Ecto neural progenitor cell (in vitro differentiated cells): ENCODE results near the gene GAS7.
"Not testable (repeated sequence)": the region's sequence is repeated elsewhere in the genome, so short reads cannot be mapped to it uniquely, and the experiment has no call there.

Experiments
- DNase-seq: peaks from one replicate; pipeline ENCODE4 v3.0.0-alpha.2; 2018; ENCODE audit warnings: low spot score

Gene GAS7

DNA sequence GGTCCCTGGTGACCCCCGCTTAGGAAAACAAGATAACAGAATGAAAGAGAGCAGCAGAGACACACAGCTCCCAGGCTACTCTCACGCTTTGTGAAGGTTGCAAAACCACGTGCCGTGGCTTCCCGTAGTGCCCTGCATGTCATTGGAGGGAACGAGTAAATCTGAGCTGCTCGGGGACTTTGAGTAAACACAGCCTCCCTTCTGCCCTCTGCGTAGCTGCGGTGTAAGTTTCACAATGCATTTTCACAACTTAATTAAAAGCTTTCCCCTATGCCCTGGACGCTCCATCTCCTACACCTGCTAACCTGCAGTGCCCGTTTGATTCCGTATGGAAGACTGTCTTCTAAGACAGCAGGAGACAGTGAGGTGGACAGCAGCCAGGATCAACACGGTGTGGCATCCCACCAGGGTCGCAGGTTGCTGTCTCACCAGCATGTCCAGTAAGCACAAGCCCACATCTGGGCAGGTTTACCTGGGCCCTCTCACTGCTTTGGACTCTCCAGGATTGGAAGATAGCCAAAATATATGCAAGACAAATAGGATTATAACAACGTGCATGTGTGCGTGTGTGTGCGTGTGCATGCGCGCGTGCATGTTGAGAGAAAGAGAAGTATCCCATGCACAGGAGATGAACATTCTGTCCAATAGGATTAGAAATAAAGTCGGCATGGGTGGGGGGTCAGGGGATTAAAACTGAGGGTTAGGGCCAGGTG lies 177.0 kb downstream of the GAS7 start:
- DNase-seq: no peak

DNA sequence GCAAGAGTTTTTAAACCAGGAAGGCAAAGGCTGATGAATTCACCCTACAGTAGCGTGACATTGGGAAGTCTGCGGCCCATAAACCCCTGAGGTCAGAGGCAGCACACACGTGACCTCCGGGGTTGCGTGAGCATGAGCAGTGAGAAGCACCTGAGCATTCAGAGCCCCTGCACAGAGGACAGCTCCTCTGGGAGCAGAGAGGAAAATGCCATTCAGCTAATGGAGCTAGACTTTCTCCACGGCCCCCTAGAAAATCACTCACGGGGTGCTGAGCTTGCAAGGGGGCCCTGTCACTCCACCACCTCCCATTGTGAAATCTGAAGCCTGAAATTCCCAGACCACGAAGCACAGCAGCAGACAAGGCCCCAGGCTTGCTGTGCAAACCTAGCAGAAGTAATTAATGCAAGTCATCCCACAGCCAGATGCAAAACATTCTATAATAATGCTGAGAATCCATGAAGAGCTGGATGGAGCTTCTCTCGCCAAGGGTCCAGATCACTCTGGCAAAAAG lies 178.4 kb downstream of the GAS7 start:
- no peak for DNase-seq

DNA sequence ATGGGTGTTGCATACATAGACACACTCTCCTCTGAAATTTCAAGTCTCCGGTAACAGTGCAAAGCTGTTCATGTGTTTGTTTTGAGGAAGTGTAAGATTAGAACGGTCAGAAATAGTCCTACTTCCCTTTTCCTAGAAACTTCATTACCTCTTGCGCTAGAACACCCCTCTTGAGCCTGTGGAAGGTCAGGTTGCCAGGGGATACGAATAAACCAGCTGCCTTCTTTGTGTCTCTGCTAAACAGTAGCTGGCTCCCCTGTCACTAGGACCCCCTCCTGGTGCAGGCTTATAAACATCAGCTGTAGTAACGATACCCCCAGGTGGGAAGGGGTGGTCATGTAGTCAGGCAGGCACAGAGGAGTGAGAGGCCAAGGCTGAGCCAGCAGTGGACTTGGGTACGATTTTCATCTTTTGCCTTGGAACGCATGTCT lies 179.9 kb downstream of the GAS7 start:
- peak; percentile 64 for DNase-seq

DNA sequence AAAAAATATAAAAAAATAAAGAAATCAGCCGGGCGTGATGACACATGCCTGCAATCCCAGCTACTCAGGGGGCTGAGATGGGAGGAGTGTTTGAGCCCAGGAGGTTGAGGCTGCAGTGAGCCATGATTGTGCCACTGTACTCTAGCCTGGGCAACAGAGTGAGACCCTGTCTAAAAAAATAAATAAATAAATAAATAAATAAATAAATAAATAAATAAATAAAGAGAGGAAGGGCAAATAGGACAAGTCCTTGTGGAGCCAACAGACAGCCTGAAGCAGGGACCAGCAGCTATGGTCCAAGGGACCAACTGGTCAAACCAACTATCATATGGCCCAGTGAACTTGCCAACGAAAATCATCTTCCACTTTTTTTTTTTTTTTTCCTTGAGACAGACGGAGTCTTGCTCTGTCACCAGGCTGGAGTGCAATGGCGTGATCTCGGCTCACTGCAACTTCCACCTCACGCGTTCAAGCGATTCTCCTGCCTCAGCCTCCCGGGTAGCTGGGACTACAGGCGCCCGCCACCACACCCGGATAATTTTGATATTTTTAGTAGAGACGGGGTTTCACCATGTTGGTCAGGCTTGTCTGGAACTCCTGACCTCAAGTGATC lies 181.3 kb downstream of the GAS7 start:
- not testable (repeated sequence) for DNase-seq

DNA sequence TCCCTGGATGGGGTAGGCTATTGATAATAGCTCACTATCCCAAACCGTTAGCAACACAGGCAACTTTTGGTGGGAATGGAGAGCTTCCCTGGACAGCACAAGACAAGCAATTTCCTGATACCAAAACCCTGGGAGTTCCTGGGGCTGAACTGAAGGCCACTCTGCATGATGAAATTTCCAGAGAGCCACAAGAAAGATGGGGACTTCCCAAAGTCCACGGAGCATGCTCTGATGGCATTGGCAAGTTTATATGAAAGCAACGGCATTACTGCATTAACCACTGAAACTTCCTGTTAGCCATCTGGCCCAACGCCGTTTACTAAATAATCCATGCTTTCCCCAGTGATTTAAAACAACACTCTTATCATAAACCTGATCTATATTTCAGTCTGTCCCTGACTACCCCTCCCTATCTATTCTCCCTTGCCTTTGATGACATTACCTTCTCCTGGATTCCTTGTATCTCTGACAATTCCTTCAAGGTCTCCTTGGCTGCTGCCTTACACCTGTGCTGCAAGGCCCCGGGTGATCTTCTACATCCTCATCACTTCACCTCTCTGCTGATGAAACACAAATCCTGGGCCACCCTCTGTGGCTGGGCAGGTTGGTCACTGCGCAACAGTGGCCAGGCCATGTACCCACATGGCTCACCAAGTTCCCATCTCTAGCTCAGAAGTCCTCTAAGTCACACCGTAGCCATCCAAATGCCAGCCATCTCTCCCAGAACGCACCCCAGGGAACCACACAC lies 184.9 kb downstream of the GAS7 start:
- no peak for DNase-seq

DNA sequence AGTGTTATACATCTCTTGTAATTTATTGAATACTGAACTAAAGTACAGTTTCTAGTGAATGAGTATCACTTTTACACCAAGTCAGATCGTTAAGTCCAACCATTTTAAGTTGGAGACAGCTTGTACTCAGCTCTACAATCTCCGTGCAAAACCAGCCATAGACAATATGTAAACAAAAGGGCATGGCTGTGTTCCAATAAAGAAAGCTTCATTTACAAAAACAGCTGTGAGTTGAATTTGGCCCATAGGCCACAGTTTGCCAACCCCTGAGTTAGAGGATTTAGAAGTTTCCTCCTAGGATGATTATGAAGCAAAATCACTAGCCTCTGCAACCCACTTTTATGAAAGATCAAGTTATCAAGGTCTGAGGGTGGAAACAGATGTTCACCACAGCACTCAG lies 187.7 kb downstream of the GAS7 start:
- DNase-seq: no peak

DNA sequence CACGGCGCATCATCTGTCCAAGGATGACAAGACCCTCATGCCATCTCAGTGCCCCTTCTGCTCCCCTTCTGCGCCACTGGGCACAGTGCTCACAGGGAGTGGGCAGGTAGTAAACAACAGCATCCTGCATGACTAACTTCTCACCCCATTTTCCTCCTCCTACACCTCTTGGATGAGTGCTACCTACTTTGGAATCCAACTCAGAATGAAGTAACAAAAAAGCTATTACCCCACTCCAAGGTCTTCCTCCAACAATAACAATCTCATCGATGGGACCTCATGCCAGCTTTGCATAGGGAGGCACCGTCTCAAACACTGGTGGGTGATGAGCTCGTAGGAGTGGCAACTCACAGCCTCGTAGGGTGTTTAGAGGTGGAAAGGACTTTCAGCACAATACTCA lies 194.7 kb downstream of the GAS7 start:
- no peak for DNase-seq

DNA sequence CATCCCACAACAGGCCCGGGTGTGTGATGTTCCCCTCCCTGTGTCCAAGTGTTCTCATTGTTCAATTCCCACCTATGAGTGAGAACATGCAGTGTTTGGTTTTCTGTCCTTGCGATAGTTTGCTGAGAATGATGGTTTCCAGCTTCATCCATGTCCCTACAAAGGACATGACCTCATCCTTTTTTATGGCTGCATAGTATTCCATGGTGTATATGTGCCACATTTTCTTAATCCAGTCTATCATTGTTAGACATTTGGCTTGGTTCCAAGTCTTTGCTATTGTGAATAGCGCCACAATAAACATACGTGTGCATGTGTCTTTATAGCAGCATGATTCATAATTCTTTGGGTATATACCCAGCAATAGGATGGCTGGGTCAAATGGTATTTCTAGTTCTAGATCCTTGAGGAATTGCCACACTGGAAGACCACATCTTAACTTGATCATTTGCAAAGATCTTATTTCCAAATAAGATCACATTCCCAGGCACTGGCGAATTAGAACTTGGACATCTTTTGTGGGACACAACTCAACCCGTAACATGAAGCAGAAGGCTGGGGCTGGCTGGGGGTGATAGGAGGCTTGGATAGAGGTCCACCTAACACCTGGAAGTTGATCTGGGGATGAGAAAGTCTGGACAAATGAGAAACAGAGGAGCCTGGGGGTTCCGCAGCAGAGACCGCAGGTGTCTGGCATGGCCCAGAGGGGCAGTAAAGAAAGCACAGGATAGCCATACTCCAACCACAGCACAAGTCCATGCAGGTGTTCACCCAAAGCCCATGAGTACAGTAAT lies 195.6 kb downstream of the GAS7 start:
- not testable (repeated sequence) for DNase-seq

DNA sequence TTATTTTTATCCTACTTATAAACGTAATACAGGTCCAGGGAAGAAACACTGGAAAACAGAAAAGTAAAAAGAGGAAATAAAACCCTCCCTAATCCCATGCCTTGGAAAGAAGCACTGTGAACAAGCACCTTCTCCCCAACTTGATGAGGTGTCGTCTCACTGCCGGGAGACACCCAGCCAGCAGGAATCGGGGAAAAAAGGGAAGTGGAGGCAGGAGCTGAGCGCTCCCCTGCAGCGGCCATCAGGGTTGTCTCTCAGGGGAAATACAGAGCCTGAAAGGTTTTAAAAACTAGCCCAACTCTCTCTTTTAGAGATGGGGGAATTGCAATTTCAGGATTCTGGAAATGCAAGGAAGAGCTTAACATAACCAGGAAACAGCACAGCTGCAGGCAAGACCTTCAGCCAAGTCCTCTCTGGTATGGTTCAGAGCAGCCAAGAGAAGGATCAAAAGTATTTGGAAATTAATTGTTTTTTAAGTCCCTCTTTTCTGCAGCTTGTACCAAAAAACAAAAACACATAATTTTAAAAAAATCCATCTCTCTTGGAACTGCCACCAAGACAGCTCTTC lies 197.0 kb downstream of the GAS7 start:
- no peak for DNase-seq

DNA sequence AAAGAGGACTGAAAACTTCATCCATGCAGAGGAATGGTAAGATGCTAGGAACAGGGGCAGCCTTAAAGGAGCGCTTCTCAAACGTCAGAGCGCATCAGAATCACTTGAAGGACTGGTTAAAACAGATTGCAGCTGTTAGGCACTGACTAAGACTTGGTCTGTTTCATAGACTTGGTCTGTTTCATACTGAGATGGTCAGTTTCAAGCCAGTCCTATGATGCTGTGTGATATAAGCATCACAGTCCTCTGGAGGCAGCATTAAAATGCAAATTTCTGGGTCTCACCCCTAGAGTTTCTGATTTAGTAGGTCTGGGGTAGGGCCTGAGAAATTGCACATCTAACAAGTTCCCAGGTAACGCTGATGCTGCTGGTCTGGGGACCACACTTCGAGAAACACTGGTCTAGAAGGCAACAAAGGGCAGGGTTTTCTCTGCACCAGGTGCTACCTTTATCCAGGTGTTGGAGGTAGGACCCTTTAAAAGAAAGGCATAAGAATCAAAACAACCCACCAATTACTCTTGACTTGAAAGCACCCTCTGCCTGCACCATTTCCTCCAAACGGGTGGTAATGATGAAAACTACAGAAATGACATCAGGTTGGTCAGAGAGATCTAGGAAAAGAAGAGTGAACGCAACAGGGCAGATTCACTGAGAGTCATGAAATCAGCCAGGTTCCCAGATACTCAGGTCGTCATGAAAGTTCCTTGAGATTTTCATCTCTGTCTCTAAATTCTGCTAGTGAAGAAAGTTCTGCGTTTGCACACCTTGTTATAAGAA lies 198.3 kb downstream of the GAS7 start:
- no peak for DNase-seq

DNA sequence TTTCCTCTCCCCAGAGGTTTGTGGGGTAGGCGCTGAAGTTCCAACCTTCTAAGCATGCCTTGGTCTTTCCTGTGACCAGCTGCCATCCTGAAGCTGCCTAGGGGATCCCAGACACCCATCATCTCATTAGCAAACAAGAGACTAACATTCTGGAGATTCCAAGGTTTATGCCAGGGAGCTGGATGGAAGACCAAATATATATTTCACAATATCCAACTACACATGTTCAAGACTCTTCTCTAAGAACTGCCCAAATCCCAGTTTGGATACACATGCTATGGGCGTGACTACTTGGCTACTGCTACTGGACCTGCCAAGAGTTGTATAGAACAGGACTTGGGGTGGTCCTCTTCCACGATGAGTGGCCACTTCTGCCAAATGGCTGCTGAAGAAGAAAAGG lies 200.3 kb downstream of the GAS7 start:
- no peak for DNase-seq

DNA sequence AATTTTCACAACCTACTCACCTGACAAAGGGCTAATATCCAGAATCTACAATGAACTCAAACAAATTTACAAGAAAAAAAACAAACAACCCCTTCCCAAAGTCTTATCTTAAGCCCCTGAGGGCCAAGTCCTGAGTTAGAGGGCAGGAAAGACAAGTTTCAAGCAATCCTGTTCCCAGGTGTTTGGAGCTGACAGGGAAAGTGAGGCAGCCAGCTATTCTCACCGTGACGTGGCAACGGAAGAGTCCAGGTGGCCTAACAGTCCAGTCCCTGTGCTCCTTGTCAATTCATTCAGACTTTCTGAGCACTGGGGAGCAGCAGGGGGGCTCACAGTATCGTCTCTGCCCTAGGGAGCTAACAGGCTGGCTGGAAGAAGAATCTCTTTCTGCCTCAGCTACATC lies 203.6 kb downstream of the GAS7 start:
- no peak for DNase-seq

DNA sequence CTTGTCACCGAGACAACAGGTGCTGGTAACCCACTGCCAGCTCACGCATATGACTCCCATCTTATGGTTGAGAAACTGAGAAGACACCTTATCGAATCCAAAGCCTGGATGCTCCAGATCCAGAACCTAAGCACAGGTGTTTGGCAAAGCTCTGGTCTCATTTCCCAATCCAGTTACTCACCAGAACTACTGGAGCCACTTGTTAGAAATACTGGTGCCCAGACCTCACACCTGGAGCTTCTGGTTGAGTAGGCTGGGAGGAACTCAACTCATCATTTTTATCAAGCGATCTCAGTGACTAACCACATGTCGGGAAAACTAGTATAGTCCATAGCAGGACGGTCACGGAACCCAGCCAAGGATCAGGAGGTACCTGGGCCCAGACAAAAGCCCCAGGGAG lies 206.6 kb downstream of the GAS7 start:
- no peak for DNase-seq

DNA sequence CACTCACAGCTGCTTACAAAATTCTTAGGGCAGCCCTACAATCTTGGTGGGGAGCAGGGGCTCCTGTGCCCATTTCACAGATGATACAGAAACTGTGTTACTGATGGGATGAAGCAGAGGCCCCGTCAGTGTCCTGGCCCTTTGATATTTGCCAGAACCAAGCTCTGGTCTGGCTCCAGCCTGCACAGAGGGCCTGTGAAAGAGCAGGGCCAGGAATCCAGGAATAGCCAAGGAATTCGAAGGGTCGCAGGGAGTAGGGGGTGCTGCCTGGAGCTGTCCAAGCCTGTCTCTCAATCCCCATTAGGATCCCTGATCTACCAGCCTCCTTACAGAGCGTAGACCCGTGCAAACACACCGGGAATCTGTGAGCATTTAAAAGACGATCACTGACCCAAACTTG lies 207.1 kb downstream of the GAS7 start:
- DNase-seq: no peak

DNA sequence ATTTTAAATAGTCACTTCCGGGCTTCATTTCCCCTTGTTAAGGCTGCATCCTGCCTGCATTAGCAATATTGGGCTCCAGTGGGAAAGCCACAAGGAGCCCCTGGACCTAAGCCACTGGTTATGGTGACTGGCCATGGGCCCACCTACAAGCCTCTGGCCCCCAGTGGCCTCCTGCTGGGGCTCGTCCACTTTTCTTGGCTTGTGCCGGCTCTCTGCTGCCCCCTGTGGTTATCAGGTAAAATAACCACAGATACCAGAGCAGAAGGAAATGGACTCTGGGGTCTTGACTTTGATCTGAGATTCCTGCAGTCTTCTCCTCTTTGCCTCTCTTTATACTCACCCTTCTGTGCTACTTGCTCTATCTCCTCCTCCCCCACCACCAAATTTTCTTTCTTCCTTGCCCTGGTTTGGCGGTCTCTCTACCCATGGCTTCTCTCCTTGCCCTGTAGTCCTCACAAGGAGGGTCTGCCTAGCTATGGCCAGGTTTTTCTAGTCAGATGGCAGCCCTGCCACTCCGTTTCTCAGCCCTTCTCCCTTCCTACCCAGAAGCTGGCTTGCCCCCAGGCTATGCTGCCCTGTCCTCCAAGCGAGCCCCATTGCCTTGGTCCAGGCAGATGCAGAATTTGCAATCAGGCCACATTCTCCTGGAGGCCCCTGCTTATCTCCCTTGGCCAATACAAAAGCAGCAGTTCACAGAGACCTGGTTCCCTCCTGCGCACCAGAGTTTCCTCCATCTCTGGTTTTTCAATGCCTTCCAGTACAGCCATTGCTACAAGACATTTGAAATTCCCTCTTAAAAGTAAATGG lies 210.4 kb downstream of the GAS7 start:
- peak; percentile 69 for DNase-seq

DNA sequence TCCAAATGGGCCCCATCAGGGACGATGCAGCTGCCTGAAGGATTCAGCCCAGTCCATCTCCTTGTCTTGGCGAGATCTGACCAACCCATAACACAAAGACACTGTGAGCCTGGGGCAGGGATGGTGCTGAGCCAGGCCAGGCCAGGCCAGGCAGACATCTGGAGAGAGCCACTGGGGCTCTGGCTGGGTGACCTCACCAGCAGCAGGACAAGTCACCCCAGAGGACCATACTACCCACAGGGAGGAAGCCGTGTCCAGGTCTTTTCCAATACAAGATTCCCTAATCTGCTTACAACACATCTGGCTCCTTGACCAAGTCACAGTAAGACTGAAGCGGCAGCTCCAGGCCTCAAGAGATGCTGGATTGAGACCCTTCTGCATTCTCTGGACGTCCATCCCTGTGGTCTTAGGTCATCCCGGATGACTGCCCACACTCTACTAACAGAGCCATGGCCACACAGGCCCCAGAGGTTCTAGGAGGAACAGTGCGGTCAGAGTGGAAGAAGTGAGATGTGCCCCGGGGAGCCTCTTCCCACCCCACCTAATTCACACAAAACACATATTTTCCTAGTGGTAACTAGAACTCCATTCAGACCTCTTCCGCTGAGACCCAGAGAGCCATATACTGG lies 211.5 kb downstream of the GAS7 start:
- no peak for DNase-seq

DNA sequence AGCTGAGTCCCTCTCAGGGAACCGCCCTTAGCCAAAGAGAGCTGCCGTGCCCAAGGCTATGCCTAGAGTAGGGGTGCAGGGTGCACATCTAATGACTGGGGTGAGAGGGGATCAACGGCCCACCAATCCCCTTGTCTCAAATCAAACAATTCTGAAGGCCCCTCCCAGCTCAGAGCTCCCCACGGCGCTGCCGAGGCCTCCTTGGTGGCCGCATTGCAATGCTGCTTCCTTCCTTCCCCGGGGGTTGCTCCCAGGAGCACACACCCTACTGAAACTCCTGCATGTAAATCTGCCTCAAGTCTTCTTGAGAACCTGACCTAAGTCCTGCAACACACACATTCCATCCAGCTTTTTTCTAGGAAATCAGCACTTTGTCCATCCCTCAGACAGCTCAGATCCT lies 212.8 kb downstream of the GAS7 start:
- DNase-seq: no peak

DNA sequence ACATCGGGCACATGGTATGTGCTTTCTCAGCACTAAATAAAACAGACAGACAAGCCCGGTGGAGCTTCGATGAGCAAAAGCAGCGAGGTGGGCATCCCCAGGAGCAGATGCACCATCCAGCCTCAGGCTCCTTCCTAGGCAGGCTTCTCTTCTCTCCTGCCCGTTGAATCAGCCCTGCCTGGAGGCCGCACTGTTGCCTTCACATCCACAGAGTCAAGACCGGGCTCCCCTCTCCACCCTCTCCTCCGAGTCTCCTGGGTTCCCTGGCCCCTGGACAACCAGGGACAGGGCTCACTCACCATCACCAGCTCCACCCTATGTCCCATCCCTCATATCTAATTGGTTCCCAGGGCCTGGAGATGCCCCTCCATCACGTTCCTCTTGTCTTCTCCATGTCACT lies 213.6 kb downstream of the GAS7 start:
- no peak for DNase-seq

DNA sequence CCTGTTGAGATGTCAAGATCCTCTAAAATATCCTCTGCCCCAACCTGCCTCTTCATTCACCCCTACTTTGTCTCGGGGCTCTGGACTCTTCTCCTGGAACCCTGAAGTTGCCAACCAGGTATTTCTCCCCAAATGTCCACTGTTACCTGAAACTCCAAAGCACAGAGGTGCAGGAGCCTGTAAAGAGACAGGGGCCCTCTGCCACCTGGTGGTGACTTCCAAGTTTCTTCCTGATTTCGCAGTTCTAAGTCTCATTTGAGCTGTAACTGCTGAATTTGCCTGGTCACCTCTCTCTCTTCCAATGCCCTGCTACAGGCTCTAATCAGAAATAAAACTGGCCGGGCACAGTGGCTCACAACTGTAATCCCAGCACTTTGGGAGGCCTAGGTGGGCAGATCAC lies 216.2 kb downstream of the GAS7 start:
- no peak for DNase-seq
